Activated naive CD4-positive, alpha-beta T cell treated with anti-CD3 and anti-CD28 coated beads, Interleukin-2, amount 50 U/mL, for 24 hours (primary cell): Measurements from ENCODE around the gene PMEPA1.

ENCODE experiments used
- H3K27ac Mint-ChIP-seq: one replicate; pipeline ENCODE4 v1.8.0; 2021; ENCODE audit warnings: mild to moderate bottlenecking, mixed read lengths
- H3K27me3 Mint-ChIP-seq: one replicate; pipeline ENCODE4 v1.8.0; 2021; ENCODE audit warnings: mixed read lengths
- H3K36me3 Mint-ChIP-seq: one replicate; pipeline ENCODE4 v1.8.0; 2021; ENCODE audit warnings: mixed read lengths
- H3K4me1 Mint-ChIP-seq: one replicate; pipeline ENCODE4 v1.8.0; 2021; ENCODE audit warnings: mixed read lengths
- H3K4me3 Mint-ChIP-seq: one replicate; pipeline ENCODE4 v1.8.0; 2021; ENCODE audit warnings: mild to moderate bottlenecking, mixed read lengths
- H3K9me3 Mint-ChIP-seq: one replicate; pipeline ENCODE4 v1.8.0; 2021; ENCODE audit warnings: mixed read lengths

PMEPA1 gene

GRCh38 chr20:57719951-57720350, 10.1 kb upstream of the PMEPA1 start:
- Mint-ChIP-seq H3K9me3 (no peaks in the 10 kb centered on the region), H3K27me3 (no peaks in the 10 kb centered on the region), H3K36me3 (no peaks in the 10 kb centered on the region), H3K4me1 (peaks cover 20% of the 10 kb centered on the region), H3K4me3 (no peak overlapping the region), H3K27ac (no peak overlapping the region)

DNA sequence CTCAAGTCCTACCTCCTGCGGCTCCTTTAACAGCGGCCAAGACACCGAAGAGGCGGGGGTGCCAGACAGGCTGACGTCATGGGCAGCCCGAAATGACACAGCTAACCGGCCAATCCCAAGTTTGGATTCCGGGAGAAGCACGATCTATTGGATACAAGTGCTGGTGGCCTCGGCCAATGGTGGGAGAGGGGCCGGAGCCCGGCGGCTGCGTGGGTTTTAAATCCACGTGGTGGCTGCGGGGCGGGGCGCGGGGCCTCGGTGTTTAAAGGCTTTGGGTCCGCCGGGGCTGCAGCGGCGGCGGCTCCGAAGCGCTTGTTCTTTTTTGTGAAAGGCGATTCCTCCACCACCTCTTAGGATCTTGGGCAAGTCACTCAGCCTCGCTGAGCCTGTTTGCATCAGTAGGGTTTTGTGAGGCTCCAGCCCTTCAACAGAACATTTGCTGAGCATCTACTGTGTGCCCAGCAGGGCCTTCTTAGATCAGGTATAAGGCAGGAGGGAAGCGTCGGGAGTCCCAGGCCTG, 8.7 kb upstream of the PMEPA1 start:
- H3K9me3 Mint-ChIP-seq: no peaks in the 10 kb centered on the region
- no peaks in the 10 kb centered on the region for H3K36me3 Mint-ChIP-seq
- peak overlapping the region; percentile 76 for H3K4me3 Mint-ChIP-seq
- peaks cover 20% of the 10 kb centered on the region for H3K4me1 Mint-ChIP-seq
- H3K27me3 Mint-ChIP-seq: no peaks in the 10 kb centered on the region
- H3K27ac Mint-ChIP-seq: peak overlapping the region; percentile 51

- Mint-ChIP-seq H3K36me3 (no peaks in the 10 kb centered on the region), H3K27ac (no peak overlapping the region), H3K27me3 (no peaks in the 10 kb centered on the region), H3K4me3 (peak overlapping the region; percentile 49), H3K4me1 (peaks cover 25% of the 10 kb centered on the region), H3K9me3 (no peaks in the 10 kb centered on the region)
These were observed 8.0 kb upstream of the PMEPA1 start for GRCh38 chr20:57717797-57718196.

GRCh38 chr20:57716901-57717300, 7.1 kb upstream of the PMEPA1 start:
- no peaks in the 10 kb centered on the region for H3K27me3 Mint-ChIP-seq

DNA sequence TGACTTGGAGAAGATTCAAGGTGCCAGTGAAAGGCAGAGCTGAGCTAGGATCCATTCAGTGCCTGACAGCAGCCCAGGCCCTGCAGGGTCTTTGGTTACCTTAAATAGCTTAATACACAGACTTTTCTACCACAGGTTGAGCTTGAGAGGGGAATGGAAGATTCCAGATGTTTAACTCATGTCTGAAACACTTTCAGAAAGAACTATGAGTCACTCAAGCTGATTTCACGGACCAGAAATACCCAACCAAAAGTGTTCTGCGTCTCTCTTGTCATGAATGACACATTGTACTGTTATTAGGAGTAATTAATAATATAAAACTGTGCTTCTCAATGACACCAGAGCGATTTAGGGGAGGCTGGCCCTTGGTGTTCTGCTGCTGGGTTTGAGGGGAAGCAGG, 6.4 kb upstream of the PMEPA1 start:
- Mint-ChIP-seq H3K4me3 (no peak overlapping the region), H3K9me3 (no peaks in the 10 kb centered on the region), H3K4me1 (peaks cover 38% of the 10 kb centered on the region), H3K36me3 (no peaks in the 10 kb centered on the region), H3K27me3 (no peaks in the 10 kb centered on the region), H3K27ac (no peak overlapping the region)

More at GRCh38 chr20:57716901-57717300, 7.1 kb upstream of the PMEPA1 start:
- no peaks in the 10 kb centered on the region for H3K9me3 Mint-ChIP-seq
- H3K4me3 Mint-ChIP-seq: no peak overlapping the region
- peaks cover 34% of the 10 kb centered on the region for H3K4me1 Mint-ChIP-seq
- H3K36me3 Mint-ChIP-seq: no peaks in the 10 kb centered on the region
- no peak overlapping the region for H3K27ac Mint-ChIP-seq

- H3K9me3 Mint-ChIP-seq: no peaks in the 10 kb centered on the region
- H3K4me3 Mint-ChIP-seq: no peak overlapping the region
- H3K4me1 Mint-ChIP-seq: peaks cover 46% of the 10 kb centered on the region
- H3K36me3 Mint-ChIP-seq: no peaks in the 10 kb centered on the region
- H3K27me3 Mint-ChIP-seq: no peaks in the 10 kb centered on the region
- H3K27ac Mint-ChIP-seq: no peak overlapping the region
These were observed 5.6 kb upstream of the PMEPA1 start for GRCh38 chr20:57715268-57715904.

GRCh38 chr20:57714409-57715267, 4.8 kb upstream of the PMEPA1 start:
- no peak overlapping the region for H3K4me3 Mint-ChIP-seq
- H3K27me3 Mint-ChIP-seq: no peaks in the 10 kb centered on the region
- peaks cover 46% of the 10 kb centered on the region for H3K4me1 Mint-ChIP-seq
- no peak overlapping the region for H3K27ac Mint-ChIP-seq
- no peaks in the 10 kb centered on the region for H3K36me3 Mint-ChIP-seq
- H3K9me3 Mint-ChIP-seq: no peaks in the 10 kb centered on the region

DNA sequence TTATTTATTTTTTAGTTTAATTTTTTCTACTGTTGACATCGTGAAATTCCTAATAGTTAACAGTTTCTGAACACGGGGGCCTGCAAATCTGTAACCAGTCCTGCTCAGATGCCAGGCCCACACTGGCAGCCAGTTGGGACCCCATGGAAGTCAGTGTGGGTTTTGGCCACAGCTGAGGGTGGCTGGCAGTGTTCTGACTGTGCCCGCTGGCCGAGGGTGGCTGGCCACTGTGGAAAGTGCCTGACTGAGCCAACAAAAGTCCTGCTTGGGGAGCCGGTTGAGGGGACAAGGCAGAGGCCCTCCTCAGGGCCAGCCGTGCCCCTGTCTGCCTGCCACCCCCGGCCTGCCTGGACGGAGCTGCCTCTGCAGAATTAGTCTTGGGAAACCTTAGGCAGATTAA, 4.1 kb upstream of the PMEPA1 start:
- no peaks in the 10 kb centered on the region for H3K9me3 Mint-ChIP-seq
- no peak overlapping the region for H3K4me3 Mint-ChIP-seq
- no peak overlapping the region for H3K27ac Mint-ChIP-seq
- H3K4me1 Mint-ChIP-seq: peaks cover 39% of the 10 kb centered on the region
- no peaks in the 10 kb centered on the region for H3K36me3 Mint-ChIP-seq
- H3K27me3 Mint-ChIP-seq: no peaks in the 10 kb centered on the region

GRCh38 chr20:57713505-57713903, 3.7 kb upstream of the PMEPA1 start:
- Mint-ChIP-seq H3K9me3 (no peaks in the 10 kb centered on the region), H3K27me3 (no peaks in the 10 kb centered on the region), H3K4me1 (peaks cover 39% of the 10 kb centered on the region), H3K4me3 (no peak overlapping the region), H3K27ac (peak overlapping the region; percentile 10), H3K36me3 (no peaks in the 10 kb centered on the region)

DNA sequence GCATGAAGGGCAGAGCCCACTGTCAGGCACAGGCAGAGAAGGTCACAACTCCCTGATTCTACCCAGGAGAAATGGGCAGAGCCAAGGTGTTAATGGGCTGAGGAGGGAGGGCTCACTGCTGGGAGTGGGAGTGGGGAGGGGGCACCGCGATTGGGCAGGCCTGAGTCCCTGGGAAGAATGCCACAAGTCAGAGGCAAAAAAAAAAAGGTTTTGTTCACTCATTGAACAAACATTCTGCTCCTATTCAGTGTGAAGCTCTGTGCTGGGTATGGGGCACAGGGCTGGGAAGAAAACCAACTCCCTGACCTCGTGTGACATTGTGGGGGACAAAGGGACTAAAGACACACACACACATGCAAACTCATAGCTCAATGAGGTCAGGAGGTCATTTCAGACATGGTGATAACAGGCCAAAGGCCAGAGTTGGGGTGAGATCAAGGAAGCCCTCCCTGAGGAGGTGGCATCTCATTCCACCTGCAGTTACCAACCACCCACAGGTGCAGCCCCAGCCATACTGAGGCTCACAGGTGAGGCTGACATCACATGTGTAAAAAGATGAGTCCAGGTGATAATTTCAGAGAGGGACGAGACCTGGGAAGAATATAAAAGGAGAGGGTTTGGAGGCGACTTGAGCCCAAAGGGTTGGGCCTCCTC, 3.2 kb upstream of the PMEPA1 start:
- Mint-ChIP-seq H3K36me3 (no peaks in the 10 kb centered on the region), H3K4me3 (no peak overlapping the region), H3K9me3 (no peaks in the 10 kb centered on the region), H3K27me3 (no peaks in the 10 kb centered on the region), H3K4me1 (peaks cover 36% of the 10 kb centered on the region), H3K27ac (peak overlapping the region; percentile 10)

DNA sequence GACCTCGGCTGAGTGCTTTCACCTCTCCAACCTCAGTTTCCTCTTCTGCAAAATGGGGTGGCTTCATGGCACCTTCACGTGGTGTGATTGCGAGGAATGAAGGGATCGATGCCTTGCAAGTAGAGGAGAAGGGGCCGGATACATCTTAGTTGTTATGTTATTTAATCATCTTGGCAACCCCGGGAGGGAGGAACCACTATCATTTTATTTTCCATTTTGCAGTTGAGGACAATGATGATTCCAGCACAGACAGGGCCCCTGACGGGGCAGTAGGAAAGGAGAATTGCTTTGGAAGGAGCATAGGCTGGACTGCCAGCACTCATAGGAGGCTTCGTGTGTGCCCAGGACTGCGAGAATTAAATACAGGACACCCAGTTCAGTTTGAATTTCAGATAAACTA, 2.5 kb upstream of the PMEPA1 start:
- no peaks in the 10 kb centered on the region for H3K27me3 Mint-ChIP-seq
- H3K4me1 Mint-ChIP-seq: peaks cover 39% of the 10 kb centered on the region
- H3K4me3 Mint-ChIP-seq: peak overlapping the region; percentile 36
- H3K36me3 Mint-ChIP-seq: no peaks in the 10 kb centered on the region
- peak overlapping the region; percentile 72 for H3K27ac Mint-ChIP-seq
- H3K9me3 Mint-ChIP-seq: no peaks in the 10 kb centered on the region

DNA sequence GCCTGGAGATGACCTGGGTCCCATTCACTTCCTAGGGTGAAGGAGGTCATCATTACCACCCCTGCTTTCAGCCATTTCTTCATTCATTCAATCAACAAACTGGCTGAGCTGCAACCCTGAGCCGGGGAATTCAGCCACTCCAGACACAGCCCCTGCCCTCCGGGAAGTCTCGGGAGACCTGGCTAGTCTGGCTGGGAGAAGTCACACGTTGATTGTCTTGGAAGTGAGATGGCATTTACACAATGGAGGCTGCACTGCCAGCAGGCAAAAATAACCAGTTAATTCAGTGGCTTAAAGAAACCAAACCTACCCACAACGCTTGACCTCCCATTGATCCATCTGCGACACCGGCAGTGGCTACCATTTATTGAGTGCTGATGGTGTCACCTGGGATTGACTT, 2.0 kb upstream of the PMEPA1 start:
- no peaks in the 10 kb centered on the region for H3K27me3 Mint-ChIP-seq
- H3K27ac Mint-ChIP-seq: no peak overlapping the region
- H3K9me3 Mint-ChIP-seq: no peaks in the 10 kb centered on the region
- no peaks in the 10 kb centered on the region for H3K36me3 Mint-ChIP-seq
- H3K4me3 Mint-ChIP-seq: peak overlapping the region; percentile 91
- H3K4me1 Mint-ChIP-seq: peaks cover 44% of the 10 kb centered on the region

DNA sequence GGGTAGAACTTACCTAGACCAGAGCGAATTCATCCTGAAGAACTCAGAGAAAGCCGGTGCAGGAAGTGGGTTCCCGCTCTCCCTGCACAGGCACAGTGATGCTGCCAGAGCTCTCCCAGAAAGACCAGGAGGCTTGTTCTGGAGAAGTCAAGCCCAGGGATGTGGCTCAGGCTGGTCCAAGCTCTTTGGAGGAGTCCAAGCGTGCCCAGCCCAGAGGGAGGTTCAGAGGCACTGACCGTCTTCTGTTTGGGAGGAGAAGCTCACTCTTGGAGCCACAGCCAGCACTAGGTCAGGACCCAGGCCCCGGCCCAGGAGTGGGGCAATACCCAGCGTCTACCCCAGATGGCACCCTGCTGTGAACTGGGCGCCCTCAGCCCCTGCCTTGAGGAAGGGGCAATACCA, 1.5 kb upstream of the PMEPA1 start:
- Mint-ChIP-seq H3K4me1 (peaks cover 44% of the 10 kb centered on the region), H3K27me3 (no peaks in the 10 kb centered on the region), H3K27ac (no peak overlapping the region), H3K4me3 (peak overlapping the region; percentile 91), H3K9me3 (no peaks in the 10 kb centered on the region), H3K36me3 (no peaks in the 10 kb centered on the region)

GRCh38 chr20:57710841-57711240, 1.0 kb upstream of the PMEPA1 start:
- Mint-ChIP-seq H3K27ac (no peak overlapping the region), H3K4me3 (peak overlapping the region; percentile 91)

GRCh38 chr20:57708694-57709673, 831 bp downstream of the PMEPA1 start:
- Mint-ChIP-seq H3K4me1 (peaks cover 48% of the 10 kb centered on the region), H3K4me3 (peak overlapping the region; percentile 90), H3K27ac (peak overlapping the region; percentile 80), H3K27me3 (no peaks in the 10 kb centered on the region), H3K9me3 (no peaks in the 10 kb centered on the region), H3K36me3 (no peaks in the 10 kb centered on the region)

More at GRCh38 chr20:57710841-57711240, 1.0 kb upstream of the PMEPA1 start:
- Mint-ChIP-seq H3K27me3 (no peaks in the 10 kb centered on the region), H3K9me3 (no peaks in the 10 kb centered on the region), H3K4me1 (peaks cover 44% of the 10 kb centered on the region), H3K36me3 (no peaks in the 10 kb centered on the region)
